G401 (cell line): Measurements from ENCODE around the gene ERBB4. TPM values are rescaled to one million over a fixed set of nuclear protein-coding genes. Genes with fewer than 3 reads are reported as not detected.

ENCODE experiments used
- DNase-seq: peaks from one replicate; pipeline ENCODE4 v3.0.0-alpha.2; 2015; ENCODE audit warnings: low spot score
- in situ Hi-C: cut with HindIII; loops from 2 replicates; pipeline ENCODE4 v1.10.0; 2016; ENCODE audit warnings: low sequenced_read_pairs, mixed read lengths
- total RNA-seq: library from RNA; depleted of rRNA; stranded (reverse); fragments of >200 nt; shearing (Covaris generic); gene quantifications from 2 replicates; pipeline ENCODE4 v1.2.3, GENCODE V29; 2014

Gene ERBB4
- total RNA-seq, 1 experiment from 2014 or later, result not detected

- in situ Hi-C loops, result no loop called here
- peak; percentile 40 for DNase-seq
Measured at GRCh38 chr2:212005085-212005671, 533.4 kb downstream of the ERBB4 start.

- in situ Hi-C loops, result no loop called here
Measured at GRCh38 chr2:212001325-212001724, 537.3 kb downstream of the ERBB4 start.

GRCh38 chr2:211996857-211997256 lies 541.7 kb downstream of the ERBB4 start:
- in situ Hi-C loops, result no loop called here
- DNase-seq, result no peak

More at GRCh38 chr2:212001325-212001724, 537.3 kb downstream of the ERBB4 start:
- DNase-seq, result no peak

GRCh38 chr2:211994806-211995205 lies 543.8 kb downstream of the ERBB4 start:
- in situ Hi-C loops, result no loop called here

GRCh38 chr2:211990335-211990734 lies 548.3 kb downstream of the ERBB4 start:
- in situ Hi-C loops, result no loop called here
- DNase-seq, result no peak

More at GRCh38 chr2:211994806-211995205, 543.8 kb downstream of the ERBB4 start:
- peak; percentile 52 for DNase-seq

GRCh38 chr2:211986313-211986712 lies 552.3 kb downstream of the ERBB4 start:
- in situ Hi-C loops, result no loop called here
- DNase-seq, result no peak

- no peak for DNase-seq
- in situ Hi-C loops, result no loop called here
Measured at GRCh38 chr2:211985393-211985792, 553.2 kb downstream of the ERBB4 start.

- DNase-seq, result no peak
- in situ Hi-C loops, result no loop called here
Measured at GRCh38 chr2:211982162-211982561, 556.4 kb downstream of the ERBB4 start.

GRCh38 chr2:211981451-211981850 lies 557.2 kb downstream of the ERBB4 start:
- in situ Hi-C loops, result no loop called here
- no peak for DNase-seq

GRCh38 chr2:211976076-211976475 lies 562.5 kb downstream of the ERBB4 start:
- in situ Hi-C loops, result no loop called here
- DNase-seq, result no peak

GRCh38 chr2:211967234-211967633 lies 571.4 kb downstream of the ERBB4 start:
- in situ Hi-C loops, result no loop called here
- DNase-seq, result no peak

- in situ Hi-C loops, result no loop called here
Measured at GRCh38 chr2:211963969-211964368, 574.6 kb downstream of the ERBB4 start.

GRCh38 chr2:211957799-211958198 lies 580.8 kb downstream of the ERBB4 start:
- DNase-seq, result no peak
- in situ Hi-C loops, result no loop called here

More at GRCh38 chr2:211963969-211964368, 574.6 kb downstream of the ERBB4 start:
- DNase-seq, result no peak

- in situ Hi-C loops, result no loop called here
- DNase-seq, result no peak
Measured at GRCh38 chr2:211955648-211956047, 583.0 kb downstream of the ERBB4 start.

- DNase-seq, result no peak
- in situ Hi-C loops, result no loop called here
Measured at GRCh38 chr2:211948932-211949331, 589.7 kb downstream of the ERBB4 start.

- DNase-seq, result no peak
- in situ Hi-C loops, result no loop called here
Measured at GRCh38 chr2:211946960-211947359, 591.6 kb downstream of the ERBB4 start.

GRCh38 chr2:211944572-211944971 lies 594.0 kb downstream of the ERBB4 start:
- no peak for DNase-seq
- in situ Hi-C loops, result no loop called here

- in situ Hi-C loops, result no loop called here
- DNase-seq, result no peak
Measured at GRCh38 chr2:211942153-211942552, 596.4 kb downstream of the ERBB4 start.

GRCh38 chr2:211941216-211941747 lies 597.3 kb downstream of the ERBB4 start:
- no peak for DNase-seq
- in situ Hi-C loops, result no loop called here

GRCh38 chr2:211939177-211939576 lies 599.4 kb downstream of the ERBB4 start:
- in situ Hi-C loops, result no loop called here
- DNase-seq, result no peak

GRCh38 chr2:211934811-211935210 lies 603.8 kb downstream of the ERBB4 start:
- in situ Hi-C loops, result no loop called here
- no peak for DNase-seq
